K562 (cell line): ENCODE results near the gene ASCL2.

ENCODE experiments used
- HCFC1 ChIP-seq: IDR thresholded peaks from 2 replicates; pipeline ENCODE4 v1.6.1; 2012; ENCODE audit warnings: low read depth, low read length, improper control_type of control experiment
- MTA1 ChIP-seq: fragments of 450-650 bp; IDR thresholded peaks from 2 replicates; pipeline ENCODE4 v1.6.1; 2017; ENCODE audit warnings: borderline replicate concordance
- PRPF4 ChIP-seq: fragments of 200-400 bp; formaldehyde crosslinking; IDR thresholded peaks from one replicate; pipeline ENCODE4 v1.6.1; 2017; ENCODE audit warnings: low read length, low read depth, mild to moderate bottlenecking; ENCODE audit not compliant: insufficient read depth, poor library complexity, severe bottlenecking
- TEAD4 ChIP-seq, 2 experiments: sonication (generic) in 1 of 2; formaldehyde crosslinking in 1 of 2; IDR thresholded peaks; 2 replicates each; pipeline versions ENCODE4 v1.6.1 to v1.8.0; 2012 to 2022; ENCODE audit warnings: borderline replicate concordance in 1 of 2, inconsistent platforms in 1 of 2, low read length in 1 of 2, mild to moderate bottlenecking in 1 of 2, missing genetic modification reagents in 1 of 2
- TF ChIP-seq, protein P1 (sequence below), 3 experiments: IDR thresholded peaks in 2 of 3; conservative IDR thresholded peaks in 1 of 3; 2 replicates each; pipeline ENCODE4 v1.5.1; 2011 to 2012; ENCODE audit warnings: low read length in 3 of 3, mild to moderate bottlenecking in 3 of 3, control low read depth in 2 of 3, improper control_type of control experiment in 1 of 3, inconsistent platforms in 1 of 3, low read depth in 1 of 3, mixed read lengths in 1 of 3, moderate library complexity in 1 of 3; ENCODE audit not compliant: insufficient read depth in 2 of 3

DNA sequence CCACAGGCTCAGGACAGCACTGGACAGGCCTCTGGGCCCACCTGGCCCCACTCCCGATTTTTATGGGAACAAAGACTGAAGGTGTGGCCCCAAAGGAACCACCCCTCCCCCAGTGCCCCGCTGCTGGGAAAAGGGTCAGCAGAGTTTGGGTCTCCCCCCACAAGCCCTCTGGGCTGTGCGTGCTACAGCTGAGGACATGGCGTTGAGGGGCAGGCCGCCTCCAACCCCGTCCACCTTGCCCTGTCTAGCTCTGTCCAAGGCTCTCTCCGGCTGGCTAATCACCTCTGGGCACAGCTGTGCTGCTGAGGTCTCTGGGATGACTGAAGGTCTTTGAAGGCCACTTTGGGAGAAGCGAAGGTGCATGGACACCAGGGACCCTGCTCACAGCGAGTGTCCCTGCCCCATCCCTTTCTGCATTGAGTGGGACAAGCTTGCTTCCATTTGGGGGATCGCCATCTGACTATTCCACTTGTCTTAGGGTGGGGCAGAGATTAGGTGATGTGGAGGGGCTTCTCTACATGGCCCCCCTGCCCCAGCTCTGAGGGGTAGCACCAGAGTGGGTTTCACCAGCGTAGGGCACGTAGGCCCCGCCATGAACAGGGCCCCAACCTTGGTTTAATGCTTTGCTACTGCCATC, 6.5 kb downstream of the ASCL2 start:
- TF ChIP-seq PRPF4 (no peak), TEAD4 (IDR thresholded peaks at IDR 0.05; ENCODE audit: low read length) (no peak), TEAD4 (CRISPR knock-in tag; IDR thresholded peaks at IDR 0.05; ENCODE audit: borderline replicate concordance) (no peak), MTA1 (no peak), HCFC1 (no peak)
- TF ChIP-seq, protein P1, sequence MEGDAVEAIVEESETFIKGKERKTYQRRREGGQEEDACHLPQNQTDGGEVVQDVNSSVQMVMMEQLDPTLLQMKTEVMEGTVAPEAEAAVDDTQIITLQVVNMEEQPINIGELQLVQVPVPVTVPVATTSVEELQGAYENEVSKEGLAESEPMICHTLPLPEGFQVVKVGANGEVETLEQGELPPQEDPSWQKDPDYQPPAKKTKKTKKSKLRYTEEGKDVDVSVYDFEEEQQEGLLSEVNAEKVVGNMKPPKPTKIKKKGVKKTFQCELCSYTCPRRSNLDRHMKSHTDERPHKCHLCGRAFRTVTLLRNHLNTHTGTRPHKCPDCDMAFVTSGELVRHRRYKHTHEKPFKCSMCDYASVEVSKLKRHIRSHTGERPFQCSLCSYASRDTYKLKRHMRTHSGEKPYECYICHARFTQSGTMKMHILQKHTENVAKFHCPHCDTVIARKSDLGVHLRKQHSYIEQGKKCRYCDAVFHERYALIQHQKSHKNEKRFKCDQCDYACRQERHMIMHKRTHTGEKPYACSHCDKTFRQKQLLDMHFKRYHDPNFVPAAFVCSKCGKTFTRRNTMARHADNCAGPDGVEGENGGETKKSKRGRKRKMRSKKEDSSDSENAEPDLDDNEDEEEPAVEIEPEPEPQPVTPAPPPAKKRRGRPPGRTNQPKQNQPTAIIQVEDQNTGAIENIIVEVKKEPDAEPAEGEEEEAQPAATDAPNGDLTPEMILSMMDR (IDR thresholded peaks at IDR 0.05 in 2 of 3, conservative IDR thresholded peaks at IDR 0.05 in 1 of 3; ENCODE audit: insufficient read depth in 2 of 3, low read depth in 1 of 3, low read length in 3 of 3), result no peak
